NB4 (cell line): ENCODE data around the gene SPRR1A.

ENCODE experiments used
- MAX ChIP-seq: IDR thresholded peaks from 2 replicates; pipeline ENCODE4 v1.6.1; 2011; ENCODE audit warnings: low read depth, low read length
- MYC ChIP-seq: IDR thresholded peaks from 2 replicates; pipeline ENCODE4 v1.6.1; 2011; ENCODE audit warnings: low read depth, low read length
- POLR2A ChIP-seq: IDR thresholded peaks from 2 replicates; pipeline ENCODE4 v1.6.1; 2011; ENCODE audit warnings: mild to moderate bottlenecking; ENCODE audit not compliant: insufficient read length; ENCODE audit errors: extremely low read depth
- TF ChIP-seq, protein P1 (sequence below): IDR thresholded peaks from one replicate; pipeline ENCODE4 v1.5.1; 2012; ENCODE audit warnings: low read depth, low read length

DNA sequence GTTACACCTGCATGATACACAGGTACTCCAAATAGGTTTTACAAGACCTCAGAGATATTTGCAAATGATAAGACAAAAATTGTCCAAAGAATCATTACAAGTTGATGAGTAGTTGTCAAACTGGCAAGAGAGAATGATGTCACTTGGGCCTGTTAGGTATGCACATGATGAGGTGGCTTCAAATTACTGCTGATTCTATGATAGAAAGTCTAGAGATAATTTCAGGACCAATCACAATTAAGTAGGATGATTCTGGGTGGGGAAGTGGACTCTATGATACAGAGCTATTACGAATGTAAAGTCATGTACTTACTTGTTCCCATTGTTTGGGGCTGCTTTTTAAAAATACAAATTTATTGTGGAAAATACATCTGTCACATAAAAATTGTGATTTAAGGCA lies 41.9 kb downstream of the SPRR1A start:
- TF ChIP-seq, protein P1, sequence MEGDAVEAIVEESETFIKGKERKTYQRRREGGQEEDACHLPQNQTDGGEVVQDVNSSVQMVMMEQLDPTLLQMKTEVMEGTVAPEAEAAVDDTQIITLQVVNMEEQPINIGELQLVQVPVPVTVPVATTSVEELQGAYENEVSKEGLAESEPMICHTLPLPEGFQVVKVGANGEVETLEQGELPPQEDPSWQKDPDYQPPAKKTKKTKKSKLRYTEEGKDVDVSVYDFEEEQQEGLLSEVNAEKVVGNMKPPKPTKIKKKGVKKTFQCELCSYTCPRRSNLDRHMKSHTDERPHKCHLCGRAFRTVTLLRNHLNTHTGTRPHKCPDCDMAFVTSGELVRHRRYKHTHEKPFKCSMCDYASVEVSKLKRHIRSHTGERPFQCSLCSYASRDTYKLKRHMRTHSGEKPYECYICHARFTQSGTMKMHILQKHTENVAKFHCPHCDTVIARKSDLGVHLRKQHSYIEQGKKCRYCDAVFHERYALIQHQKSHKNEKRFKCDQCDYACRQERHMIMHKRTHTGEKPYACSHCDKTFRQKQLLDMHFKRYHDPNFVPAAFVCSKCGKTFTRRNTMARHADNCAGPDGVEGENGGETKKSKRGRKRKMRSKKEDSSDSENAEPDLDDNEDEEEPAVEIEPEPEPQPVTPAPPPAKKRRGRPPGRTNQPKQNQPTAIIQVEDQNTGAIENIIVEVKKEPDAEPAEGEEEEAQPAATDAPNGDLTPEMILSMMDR, result no peak
- no peak for TF ChIP-seq MAX
- TF ChIP-seq MYC, result no peak
- TF ChIP-seq POLR2A, result no peak
